Neural cell (in vitro differentiated cells): ENCODE measurements around the gene SEC16B.

ENCODE experiments used
- POLR2AphosphoS5 ChIP-seq: IDR thresholded peaks from 2 replicates; pipeline ENCODE4 v1.6.1; 2012
- TF ChIP-seq, protein P1 (sequence below): fragments of 450-650 bp; IDR thresholded peaks from 2 replicates; pipeline ENCODE4 v1.5.1; 2014; ENCODE audit warnings: antibody characterized with exemption, mild to moderate bottlenecking, moderate library complexity; ENCODE audit not compliant: poor library complexity, severe bottlenecking
- TF ChIP-seq, protein P2 (sequence below): IDR thresholded peaks from 2 replicates; pipeline ENCODE4 v1.6.1; 2012; ENCODE audit warnings: borderline replicate concordance

DNA sequence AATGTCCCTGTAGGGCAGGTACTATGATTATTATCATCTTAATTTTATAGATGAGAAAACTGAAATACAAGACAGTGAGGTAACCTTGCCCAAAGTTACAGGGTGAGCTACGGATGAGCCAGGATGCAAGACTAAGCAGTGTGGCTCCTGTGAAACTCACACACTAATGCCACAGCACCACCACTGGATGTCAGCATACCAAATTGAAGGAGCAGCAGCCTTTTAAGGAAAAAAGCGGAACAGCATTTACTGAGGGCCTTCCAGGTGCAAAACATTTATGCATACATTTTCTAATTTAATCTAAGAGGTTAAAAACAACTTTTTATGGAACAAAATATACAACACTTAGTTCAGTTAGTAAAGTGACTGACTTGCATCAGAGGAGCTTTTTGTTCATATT lies 41.7 kb downstream of the SEC16B start:
- TF ChIP-seq, protein P1, sequence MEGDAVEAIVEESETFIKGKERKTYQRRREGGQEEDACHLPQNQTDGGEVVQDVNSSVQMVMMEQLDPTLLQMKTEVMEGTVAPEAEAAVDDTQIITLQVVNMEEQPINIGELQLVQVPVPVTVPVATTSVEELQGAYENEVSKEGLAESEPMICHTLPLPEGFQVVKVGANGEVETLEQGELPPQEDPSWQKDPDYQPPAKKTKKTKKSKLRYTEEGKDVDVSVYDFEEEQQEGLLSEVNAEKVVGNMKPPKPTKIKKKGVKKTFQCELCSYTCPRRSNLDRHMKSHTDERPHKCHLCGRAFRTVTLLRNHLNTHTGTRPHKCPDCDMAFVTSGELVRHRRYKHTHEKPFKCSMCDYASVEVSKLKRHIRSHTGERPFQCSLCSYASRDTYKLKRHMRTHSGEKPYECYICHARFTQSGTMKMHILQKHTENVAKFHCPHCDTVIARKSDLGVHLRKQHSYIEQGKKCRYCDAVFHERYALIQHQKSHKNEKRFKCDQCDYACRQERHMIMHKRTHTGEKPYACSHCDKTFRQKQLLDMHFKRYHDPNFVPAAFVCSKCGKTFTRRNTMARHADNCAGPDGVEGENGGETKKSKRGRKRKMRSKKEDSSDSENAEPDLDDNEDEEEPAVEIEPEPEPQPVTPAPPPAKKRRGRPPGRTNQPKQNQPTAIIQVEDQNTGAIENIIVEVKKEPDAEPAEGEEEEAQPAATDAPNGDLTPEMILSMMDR, result peak; percentile 49
- no peak for TF ChIP-seq POLR2AphosphoS5
- TF ChIP-seq, protein P2, sequence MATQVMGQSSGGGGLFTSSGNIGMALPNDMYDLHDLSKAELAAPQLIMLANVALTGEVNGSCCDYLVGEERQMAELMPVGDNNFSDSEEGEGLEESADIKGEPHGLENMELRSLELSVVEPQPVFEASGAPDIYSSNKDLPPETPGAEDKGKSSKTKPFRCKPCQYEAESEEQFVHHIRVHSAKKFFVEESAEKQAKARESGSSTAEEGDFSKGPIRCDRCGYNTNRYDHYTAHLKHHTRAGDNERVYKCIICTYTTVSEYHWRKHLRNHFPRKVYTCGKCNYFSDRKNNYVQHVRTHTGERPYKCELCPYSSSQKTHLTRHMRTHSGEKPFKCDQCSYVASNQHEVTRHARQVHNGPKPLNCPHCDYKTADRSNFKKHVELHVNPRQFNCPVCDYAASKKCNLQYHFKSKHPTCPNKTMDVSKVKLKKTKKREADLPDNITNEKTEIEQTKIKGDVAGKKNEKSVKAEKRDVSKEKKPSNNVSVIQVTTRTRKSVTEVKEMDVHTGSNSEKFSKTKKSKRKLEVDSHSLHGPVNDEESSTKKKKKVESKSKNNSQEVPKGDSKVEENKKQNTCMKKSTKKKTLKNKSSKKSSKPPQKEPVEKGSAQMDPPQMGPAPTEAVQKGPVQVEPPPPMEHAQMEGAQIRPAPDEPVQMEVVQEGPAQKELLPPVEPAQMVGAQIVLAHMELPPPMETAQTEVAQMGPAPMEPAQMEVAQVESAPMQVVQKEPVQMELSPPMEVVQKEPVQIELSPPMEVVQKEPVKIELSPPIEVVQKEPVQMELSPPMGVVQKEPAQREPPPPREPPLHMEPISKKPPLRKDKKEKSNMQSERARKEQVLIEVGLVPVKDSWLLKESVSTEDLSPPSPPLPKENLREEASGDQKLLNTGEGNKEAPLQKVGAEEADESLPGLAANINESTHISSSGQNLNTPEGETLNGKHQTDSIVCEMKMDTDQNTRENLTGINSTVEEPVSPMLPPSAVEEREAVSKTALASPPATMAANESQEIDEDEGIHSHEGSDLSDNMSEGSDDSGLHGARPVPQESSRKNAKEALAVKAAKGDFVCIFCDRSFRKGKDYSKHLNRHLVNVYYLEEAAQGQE, result no peak
